OCI-LY7 (cell line): Measurements from ENCODE around the gene ABCA13.

Experiments used
- EZH2phosphoT487 ChIP-seq: fragments of 200-600 bp; sonication (generic); IDR thresholded peaks from 2 replicates; pipeline ENCODE4 v1.6.1; 2018; ENCODE audit warnings: low read depth, borderline replicate concordance, mild to moderate bottlenecking, mixed run types, antibody characterized with exemption, low read length, moderate library complexity, mixed read lengths
- TF ChIP-seq, protein P1 (sequence below): fragments of 200-600 bp; sonication (generic); conservative IDR thresholded peaks from 2 replicates; pipeline ENCODE4 v1.5.1; 2014; ENCODE audit warnings: mild to moderate bottlenecking, antibody characterized with exemption, low read length, moderate library complexity, mixed read lengths

DNA sequence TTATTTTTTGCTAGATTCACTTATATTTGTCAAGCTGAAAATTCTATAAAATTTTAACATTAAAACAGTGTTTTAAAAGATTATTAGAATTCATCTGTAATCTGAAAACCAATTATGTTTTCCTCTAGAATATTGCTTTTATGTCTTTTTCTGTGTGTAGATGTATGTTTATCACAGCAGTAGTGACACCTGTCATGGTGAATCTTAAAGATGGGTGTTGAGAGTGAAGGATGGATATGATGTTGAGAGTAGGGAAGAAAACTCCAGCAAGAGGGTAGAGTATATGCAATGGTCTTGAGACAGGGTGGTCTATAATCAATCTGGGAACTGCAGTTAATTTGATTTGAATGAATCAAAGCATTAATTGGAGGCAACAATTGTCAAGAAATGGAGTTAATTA lies 416.2 kb downstream of the ABCA13 start:
- TF ChIP-seq, protein P1, sequence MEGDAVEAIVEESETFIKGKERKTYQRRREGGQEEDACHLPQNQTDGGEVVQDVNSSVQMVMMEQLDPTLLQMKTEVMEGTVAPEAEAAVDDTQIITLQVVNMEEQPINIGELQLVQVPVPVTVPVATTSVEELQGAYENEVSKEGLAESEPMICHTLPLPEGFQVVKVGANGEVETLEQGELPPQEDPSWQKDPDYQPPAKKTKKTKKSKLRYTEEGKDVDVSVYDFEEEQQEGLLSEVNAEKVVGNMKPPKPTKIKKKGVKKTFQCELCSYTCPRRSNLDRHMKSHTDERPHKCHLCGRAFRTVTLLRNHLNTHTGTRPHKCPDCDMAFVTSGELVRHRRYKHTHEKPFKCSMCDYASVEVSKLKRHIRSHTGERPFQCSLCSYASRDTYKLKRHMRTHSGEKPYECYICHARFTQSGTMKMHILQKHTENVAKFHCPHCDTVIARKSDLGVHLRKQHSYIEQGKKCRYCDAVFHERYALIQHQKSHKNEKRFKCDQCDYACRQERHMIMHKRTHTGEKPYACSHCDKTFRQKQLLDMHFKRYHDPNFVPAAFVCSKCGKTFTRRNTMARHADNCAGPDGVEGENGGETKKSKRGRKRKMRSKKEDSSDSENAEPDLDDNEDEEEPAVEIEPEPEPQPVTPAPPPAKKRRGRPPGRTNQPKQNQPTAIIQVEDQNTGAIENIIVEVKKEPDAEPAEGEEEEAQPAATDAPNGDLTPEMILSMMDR: no peak
- no peak for TF ChIP-seq EZH2phosphoT487
